Measurements from ENCODE around the gene RCHY1.
A peak's percentile ranks its signal among the peaks of the same experiment; 100 is the strongest.
"Not testable (repeated sequence)": the region's sequence is repeated elsewhere in the genome, so short reads cannot be mapped to it uniquely, and the experiment has no call there.

The RCHY1 gene

GRCh38 chr4:75514949-75515612, 878 bp upstream of the RCHY1 start:
- H3K4me1 Mint-ChIP-seq, result peaks cover 16% of the 10 kb centered on the region
- peak overlapping the region in 1 of 3 experiments; percentile 96 for H3K27ac Mint-ChIP-seq
- no peaks in the 10 kb centered on the region for H3K27me3 Mint-ChIP-seq (ENCODE audit: low read depth)
- no peaks in the 10 kb centered on the region for H3K9me3 Mint-ChIP-seq
- peaks cover 34% of the 10 kb centered on the region for H3K36me3 Mint-ChIP-seq (ENCODE audit: low read depth)
- no peak overlapping the region for H3K4me3 Mint-ChIP-seq
- no peak for TF ChIP-seq CTCF (IDR thresholded peaks at IDR 0.05; ENCODE audit: unreplicated experiment in 3 of 3)

DNA sequence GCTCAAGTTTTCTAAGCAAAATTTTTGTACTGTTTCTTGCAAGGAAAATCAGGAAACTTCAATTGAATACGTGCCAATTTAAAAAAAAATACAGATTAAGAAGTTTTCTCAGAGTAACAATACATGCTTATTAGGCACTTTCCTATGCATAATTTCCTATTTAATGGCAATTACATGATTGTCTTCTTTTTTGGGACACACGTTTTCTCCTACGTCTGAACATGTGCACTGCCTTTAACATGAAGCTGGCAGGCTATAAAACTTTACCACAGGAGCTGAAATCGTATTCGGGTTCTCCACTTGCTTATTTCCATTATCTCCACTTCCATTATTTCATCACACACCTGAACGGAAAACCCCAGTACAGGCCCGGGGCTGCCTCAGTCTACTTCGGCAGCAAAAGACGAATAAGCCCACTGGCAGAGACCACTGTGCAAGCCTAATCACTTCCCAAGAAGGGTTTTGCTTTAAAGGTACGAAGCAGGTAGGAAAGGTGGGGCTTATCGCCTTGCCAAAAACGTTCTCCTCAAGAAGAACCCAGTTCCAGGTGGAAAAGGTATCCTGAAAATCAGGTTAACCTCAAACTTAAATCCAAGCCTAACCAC, 575 bp downstream of the RCHY1 start:
- Mint-ChIP-seq H3K27ac (peak overlapping the region in 1 of 3 experiments; percentile 96), H3K9me3 (no peaks in the 10 kb centered on the region), H3K4me3 (no peak overlapping the region), H3K4me1 (peaks cover 27% of the 10 kb centered on the region), H3K36me3 (ENCODE audit: low read depth) (peaks cover 35% of the 10 kb centered on the region), H3K27me3 (ENCODE audit: low read depth) (no peaks in the 10 kb centered on the region)
- TF ChIP-seq CTCF (IDR thresholded peaks at IDR 0.05; ENCODE audit: unreplicated experiment in 3 of 3), result no peak

- Mint-ChIP-seq H3K36me3 (ENCODE audit: low read depth) (peaks cover 28% of the 10 kb centered on the region), H3K9me3 (no peaks in the 10 kb centered on the region), H3K27me3 (ENCODE audit: low read depth) (no peaks in the 10 kb centered on the region), H3K4me3 (no peak overlapping the region), H3K4me1 (peaks cover 27% of the 10 kb centered on the region), H3K27ac (peak overlapping the region in 1 of 3 experiments; percentile 96)
- no peak for TF ChIP-seq CTCF (IDR thresholded peaks at IDR 0.05; ENCODE audit: unreplicated experiment in 3 of 3)
Observed at GRCh38 chr4:75512386-75513211, 1.6 kb downstream of the RCHY1 start.

- no peak for TF ChIP-seq CTCF (IDR thresholded peaks at IDR 0.05; ENCODE audit: unreplicated experiment in 3 of 3)
Observed at GRCh38 chr4:75511841-75512240, 2.4 kb downstream of the RCHY1 start.

GRCh38 chr4:75509592-75509991, 4.6 kb downstream of the RCHY1 start:
- not testable (repeated sequence) for H3K27me3 Mint-ChIP-seq (ENCODE audit: low read depth); H3K4me3 Mint-ChIP-seq; H3K9me3 Mint-ChIP-seq
- Mint-ChIP-seq H3K4me1 (peaks cover 22% of the 10 kb centered on the region), H3K27ac (peak overlapping the region in 1 of 3 experiments; percentile 49), H3K36me3 (ENCODE audit: low read depth) (peaks cover 48% of the 10 kb centered on the region)

More at GRCh38 chr4:75511841-75512240, 2.4 kb downstream of the RCHY1 start:
- Mint-ChIP-seq H3K27me3 (ENCODE audit: low read depth) (no peaks in the 10 kb centered on the region), H3K9me3 (no peaks in the 10 kb centered on the region), H3K4me3 (no peak overlapping the region), H3K27ac (no peak overlapping the region), H3K36me3 (ENCODE audit: low read depth) (peaks cover 31% of the 10 kb centered on the region), H3K4me1 (peaks cover 27% of the 10 kb centered on the region)

DNA sequence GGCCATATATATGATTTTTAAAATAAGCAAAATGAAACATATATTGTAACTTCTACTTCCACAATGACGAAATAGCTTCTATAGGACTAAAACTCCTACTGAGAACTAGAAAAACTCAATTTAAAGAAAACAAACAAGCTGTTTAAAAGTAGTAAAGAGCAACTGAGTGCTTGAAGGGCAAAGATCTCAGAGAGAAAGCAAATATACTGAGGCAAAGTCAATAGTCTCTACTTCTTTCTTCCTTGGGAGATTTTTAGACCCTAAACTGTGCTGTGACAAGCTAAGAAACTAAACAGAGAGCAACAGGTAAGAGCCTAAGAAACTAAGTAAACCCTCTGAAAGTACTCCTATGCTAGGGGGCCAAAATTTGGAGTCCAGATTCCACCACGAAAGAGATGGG, 8.6 kb downstream of the RCHY1 start:
- Mint-ChIP-seq H3K27ac (no peak overlapping the region), H3K4me3 (no peak overlapping the region), H3K36me3 (ENCODE audit: low read depth) (peaks cover 69% of the 10 kb centered on the region), H3K4me1 (peaks cover 17% of the 10 kb centered on the region), H3K27me3 (ENCODE audit: low read depth) (no peaks in the 10 kb centered on the region), H3K9me3 (no peaks in the 10 kb centered on the region)
- no peak for TF ChIP-seq CTCF (IDR thresholded peaks at IDR 0.05; ENCODE audit: unreplicated experiment in 3 of 3)

Measured in nephron (organoid).